ENCODE measurements around the gene ZNF410.

The ZNF410 gene

GRCh38 chr14:73949752-73950734 is 63.4 kb downstream of the ZNF410 start, which contains the start of the genes COQ6 and FAM161B:
Gene COQ6, plus strand, starts transcription at chr14:73950302. Its CDS starts 31 bp downstream, at chr14:73950333.
Gene FAM161B, minus strand, starts transcription at chr14:73950094. Its CDS starts 68 bp downstream, at chr14:73950026.
- DNase-seq (ENCODE audit: extremely low read depth in 1 of 2, low read depth in 1 of 2) = peak; percentile 78 to 83

GRCh38 chr14:73953731-73954130 is 67.1 kb downstream of the ZNF410 start:
- no peak for DNase-seq (ENCODE audit: extremely low read depth in 1 of 2, low read depth in 1 of 2)

GRCh38 chr14:73955674-73956073 is 69.0 kb downstream of the ZNF410 start:
- no peak for DNase-seq (ENCODE audit: extremely low read depth in 1 of 2, low read depth in 1 of 2)

DNA sequence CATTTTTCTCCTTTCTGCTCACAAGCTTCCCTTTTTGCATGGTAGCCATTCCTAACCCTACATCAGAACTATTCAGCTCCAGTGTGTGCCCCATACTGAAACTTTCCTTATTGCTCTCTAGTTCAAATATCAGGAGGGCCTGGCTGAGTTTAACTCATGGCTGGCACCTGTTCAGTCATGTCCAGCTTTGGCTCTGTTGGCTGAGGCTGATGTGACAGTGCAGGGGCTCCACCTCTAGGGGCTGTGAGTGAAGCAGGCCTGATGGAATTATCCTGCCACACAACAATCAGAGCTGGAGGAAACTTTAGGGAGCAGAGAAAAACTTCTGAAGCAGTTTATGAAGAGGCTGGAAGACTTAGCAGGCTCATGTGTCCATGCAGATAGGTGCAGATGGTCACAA is 71.9 kb downstream of the ZNF410 start:
- no peak for DNase-seq (ENCODE audit: extremely low read depth in 1 of 2, low read depth in 1 of 2)

DNA sequence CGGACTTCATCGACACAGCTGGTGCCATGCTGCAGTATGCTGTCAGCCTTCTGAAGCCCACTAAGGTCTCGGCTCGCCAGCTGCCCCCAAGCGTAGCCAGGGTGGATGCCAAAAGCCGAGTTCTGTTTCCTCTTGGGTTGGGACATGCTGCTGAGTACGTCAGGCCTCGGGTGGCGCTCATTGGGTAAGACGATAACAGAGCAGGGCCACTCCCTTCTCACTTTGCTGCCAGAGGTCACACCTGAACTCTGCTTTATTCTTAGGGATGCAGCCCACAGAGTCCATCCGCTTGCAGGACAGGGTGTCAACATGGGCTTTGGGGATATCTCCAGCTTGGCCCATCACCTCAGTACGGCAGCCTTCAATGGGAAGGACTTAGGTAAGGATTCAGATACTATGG is 74.5 kb downstream of the ZNF410 start:
- no peak for DNase-seq (ENCODE audit: extremely low read depth in 1 of 2, low read depth in 1 of 2)

DNA sequence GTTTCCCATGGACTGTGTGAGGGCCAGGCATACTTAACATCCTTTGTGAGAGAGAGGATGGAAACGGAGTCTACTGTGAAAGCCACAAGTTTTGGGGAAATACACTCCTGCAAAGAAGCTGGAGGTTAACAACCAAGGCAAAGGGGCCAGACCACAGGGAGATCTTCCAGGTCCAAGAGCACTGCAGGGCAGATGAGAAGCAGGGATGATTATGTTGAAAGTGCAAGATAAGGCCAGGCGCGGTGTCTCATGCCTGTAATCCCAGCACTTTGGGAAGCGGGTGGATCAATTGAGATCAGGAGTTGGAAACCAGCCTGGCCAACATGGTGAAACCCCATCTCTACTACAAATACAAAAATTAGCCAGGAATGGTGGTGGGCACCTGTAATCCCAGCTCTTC is 78.6 kb downstream of the ZNF410 start:
- DNase-seq (ENCODE audit: extremely low read depth in 1 of 2, low read depth in 1 of 2) = no peak

- DNase-seq (ENCODE audit: extremely low read depth in 1 of 2, low read depth in 1 of 2) = no peak
Observed at GRCh38 chr14:73968885-73969284, 82.2 kb downstream of the ZNF410 start.

DNA sequence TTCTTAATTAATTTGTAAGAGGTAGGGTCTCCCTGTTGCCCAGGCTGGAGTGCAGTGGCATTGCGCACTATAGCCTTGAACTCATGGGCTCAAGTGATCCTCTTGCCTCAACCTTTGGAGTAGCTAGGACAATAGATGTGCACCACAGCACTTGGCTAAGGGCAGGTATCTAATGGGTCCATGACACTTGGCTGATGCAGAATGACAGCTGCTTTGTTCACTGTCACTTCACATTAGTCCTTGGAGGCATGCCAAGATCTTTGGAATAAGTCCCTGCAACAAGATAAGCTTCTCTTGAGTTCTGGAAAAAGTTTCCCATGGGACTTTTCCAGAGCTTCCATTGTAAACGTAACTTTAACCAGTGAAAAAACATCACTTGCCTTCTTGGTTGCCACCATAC is 86.8 kb downstream of the ZNF410 start:
- DNase-seq (ENCODE audit: extremely low read depth in 1 of 2, low read depth in 1 of 2) = no peak

- DNase-seq (ENCODE audit: extremely low read depth in 1 of 2, low read depth in 1 of 2) = no peak
Observed at GRCh38 chr14:73976125-73976524, 89.5 kb downstream of the ZNF410 start.

GRCh38 chr14:73977896-73978295 is 91.2 kb downstream of the ZNF410 start:
- DNase-seq (ENCODE audit: extremely low read depth in 1 of 2, low read depth in 1 of 2) = no peak
